LNCaP clone FGC (cell line): ENCODE data around the gene FAM50B.

Experiments
- DNase-seq: peaks from one replicate; pipeline ENCODE4 v3.0.0-alpha.2; 2011; ENCODE audit warnings: low read depth
- H3K4me3 ChIP-seq: 2 replicates; pipeline ENCODE4 v1.5.1; 2011; ENCODE audit warnings: mild to moderate bottlenecking, low read depth, low read length, control low read depth
- CTCF ChIP-seq: IDR thresholded peaks from 2 replicates; pipeline ENCODE4 v1.5.1; 2012; ENCODE audit warnings: mild to moderate bottlenecking; ENCODE audit not compliant: control insufficient read depth, insufficient read depth; ENCODE audit errors: extremely low read depth

The FAM50B gene

GRCh38 chr6:3872370-3872854 is 23.2 kb downstream of the FAM50B start:
- DNase-seq, result no peak

GRCh38 chr6:3873051-3873450 is 23.9 kb downstream of the FAM50B start:
- no peak for DNase-seq
- TF ChIP-seq CTCF, result no peak
- H3K4me3 ChIP-seq, result no peak overlapping the region

More at GRCh38 chr6:3872370-3872854, 23.2 kb downstream of the FAM50B start:
- H3K4me3 ChIP-seq, result no peak overlapping the region
- TF ChIP-seq CTCF, result no peak

GRCh38 chr6:3874069-3874468 is 24.9 kb downstream of the FAM50B start:
- no peak overlapping the region for H3K4me3 ChIP-seq
- no peak for TF ChIP-seq CTCF
- DNase-seq, result no peak

GRCh38 chr6:3875486-3875885 is 26.3 kb downstream of the FAM50B start:
- no peak overlapping the region for H3K4me3 ChIP-seq
- no peak for DNase-seq
- no peak for TF ChIP-seq CTCF

GRCh38 chr6:3876101-3876500 is 26.9 kb downstream of the FAM50B start:
- no peak for TF ChIP-seq CTCF
- no peak overlapping the region for H3K4me3 ChIP-seq

GRCh38 chr6:3876866-3877265 is 27.7 kb downstream of the FAM50B start:
- DNase-seq, result no peak
- H3K4me3 ChIP-seq, result no peak overlapping the region
- no peak for TF ChIP-seq CTCF

More at GRCh38 chr6:3876101-3876500, 26.9 kb downstream of the FAM50B start:
- DNase-seq, result no peak

- no peak overlapping the region for H3K4me3 ChIP-seq
- no peak for TF ChIP-seq CTCF
Observed at GRCh38 chr6:3878048-3878666, 29.0 kb downstream of the FAM50B start.

More at GRCh38 chr6:3878048-3878666, 29.0 kb downstream of the FAM50B start:
- DNase-seq, result peak; percentile 69
